HEK293 (cell line): ENCODE data around the gene NCAPG.
A peak's percentile ranks its signal among the peaks of the same experiment; 100 is the strongest.

Experiments
- CTCF ChIA-PET: fragments of 350-600 bp; formaldehyde crosslinking; extraction: SDS; loops from one replicate; lab custom pipeline; 2021; ENCODE audit warnings: antibody characterized with exemption; lab: Yijun Ruan, JAX
- POLR2A ChIA-PET: fragments of 300-600 bp; formaldehyde crosslinking; extraction: SDS; loops from one replicate; lab custom pipeline; 2020; ENCODE audit warnings: antibody characterized with exemption, inconsistent platforms; lab: Yijun Ruan, JAX
- H3K27ac ChIP-seq: fragments of 200-500 bp; sonication (Bioruptor generic); 2 replicates; pipeline ENCODE4 v1.5.1; 2014; ENCODE audit warnings: low read depth, low read length, control low read depth, inconsistent platforms; ENCODE audit errors: extremely low read depth
- H3K36me3 ChIP-seq, 2 experiments: fragments of 200-500 bp in 1 of 2; sonication (Bioruptor generic) in 1 of 2; 1 replicate in 1 of 2; 2 replicates in 1 of 2; pipeline ENCODE4 v1.5.1; 2014 to 2017; ENCODE audit warnings: inconsistent platforms in 2 of 2, low read length in 2 of 2; ENCODE audit not compliant: control insufficient read depth in 2 of 2, insufficient read depth in 1 of 2
- H3K4me1 ChIP-seq: fragments of 200-500 bp; sonication (Bioruptor generic); 2 replicates; pipeline ENCODE4 v1.5.1; 2014; ENCODE audit warnings: mild to moderate bottlenecking, low read length, inconsistent platforms; ENCODE audit not compliant: control insufficient read depth, insufficient read depth
- H3K4me3 ChIP-seq: 2 replicates; pipeline ENCODE4 v1.5.1; 2011; ENCODE audit warnings: low read depth, mild to moderate bottlenecking, control low read depth, low read length, moderate library complexity
- H3K9me3 ChIP-seq: fragments of 200-500 bp; sonication (Bioruptor generic); 2 replicates; pipeline ENCODE4 v1.5.1; 2014; ENCODE audit warnings: low read depth, low read length, inconsistent platforms; ENCODE audit not compliant: control insufficient read depth, insufficient read depth
- EGR2 ChIP-seq: fragments of 450-650 bp; formaldehyde crosslinking; IDR thresholded peaks from 2 replicates; pipeline ENCODE4 v1.5.1; 2016; ENCODE audit warnings: low read depth, missing biosample characterization, missing genetic modification characterization
- KLF8 ChIP-seq: fragments of 450-650 bp; formaldehyde crosslinking; IDR thresholded peaks from 2 replicates; pipeline ENCODE4 v1.5.1; 2016; ENCODE audit warnings: missing biosample characterization, missing genetic modification characterization
- PRDM1 ChIP-seq: fragments of 450-650 bp; formaldehyde crosslinking; IDR thresholded peaks from 2 replicates; pipeline ENCODE4; 2016; ENCODE audit warnings: missing biosample characterization, missing genetic modification characterization
- SETDB1 ChIP-seq: IDR thresholded peaks from one replicate; pipeline ENCODE4 v1.6.1; 2017; ENCODE audit warnings: mild to moderate bottlenecking, low read length, moderate library complexity, mixed read lengths; ENCODE audit not compliant: insufficient read length
- SP7 ChIP-seq: fragments of 450-650 bp; formaldehyde crosslinking; IDR thresholded peaks from 2 replicates; pipeline ENCODE4 v1.5.1; 2016; ENCODE audit warnings: missing biosample characterization, missing genetic modification characterization
- TCF7L2 ChIP-seq: IDR thresholded peaks from 2 replicates; pipeline ENCODE4 v1.6.1; 2011; ENCODE audit warnings: low read depth, mild to moderate bottlenecking, inconsistent platforms, low read length, moderate library complexity, borderline replicate concordance
- ZBTB1 ChIP-seq: fragments of 450-650 bp; formaldehyde crosslinking; IDR thresholded peaks from 2 replicates; pipeline ENCODE4 v1.5.1; 2016; ENCODE audit warnings: missing biosample characterization, missing genetic modification characterization
- ZBTB11 ChIP-seq: fragments of 450-650 bp; formaldehyde crosslinking; conservative IDR thresholded peaks from 2 replicates; pipeline ENCODE4 v1.5.1; 2016; ENCODE audit warnings: low read depth, missing biosample characterization, missing genetic modification characterization
- ZBTB17 ChIP-seq: fragments of 450-650 bp; formaldehyde crosslinking; IDR thresholded peaks from 2 replicates; pipeline ENCODE4 v1.5.1; 2016; ENCODE audit warnings: missing biosample characterization, missing genetic modification characterization
- ZBTB21 ChIP-seq: fragments of 450-650 bp; formaldehyde crosslinking; IDR thresholded peaks from 2 replicates; pipeline ENCODE4 v1.5.1; 2017; ENCODE audit warnings: missing biosample characterization, missing genetic modification characterization
- ZBTB6 ChIP-seq: fragments of 450-650 bp; formaldehyde crosslinking; IDR thresholded peaks from 2 replicates; pipeline ENCODE4 v1.5.1; 2017; ENCODE audit warnings: missing biosample characterization, missing genetic modification characterization
- ZBTB8A ChIP-seq: fragments of 450-650 bp; formaldehyde crosslinking; IDR thresholded peaks from 2 replicates; pipeline ENCODE4 v1.5.1; 2016; ENCODE audit warnings: missing biosample characterization, missing genetic modification characterization
- ZFHX2 ChIP-seq: fragments of 450-650 bp; formaldehyde crosslinking; conservative IDR thresholded peaks from 2 replicates; pipeline ENCODE4 v1.5.1; 2016; ENCODE audit warnings: missing biosample characterization, missing genetic modification characterization
- ZNF211 ChIP-seq: fragments of 450-650 bp; formaldehyde crosslinking; IDR thresholded peaks from 2 replicates; pipeline ENCODE4 v1.5.1; 2016; ENCODE audit warnings: low read depth, missing biosample characterization, missing genetic modification characterization
- ZNF221 ChIP-seq: fragments of 450-650 bp; formaldehyde crosslinking; IDR thresholded peaks from 2 replicates; pipeline ENCODE4 v1.5.1; 2017; ENCODE audit warnings: missing biosample characterization, missing genetic modification characterization, borderline replicate concordance
- ZNF404 ChIP-seq: fragments of 450-650 bp; formaldehyde crosslinking; IDR thresholded peaks from 2 replicates; pipeline ENCODE4 v1.5.1; 2017; ENCODE audit warnings: missing biosample characterization, missing genetic modification characterization
- ZNF423 ChIP-seq: fragments of 450-650 bp; formaldehyde crosslinking; IDR thresholded peaks from 2 replicates; pipeline ENCODE4 v1.5.1; 2016; ENCODE audit warnings: missing biosample characterization, missing genetic modification characterization
- ZNF544 ChIP-seq: fragments of 450-650 bp; formaldehyde crosslinking; IDR thresholded peaks from 2 replicates; pipeline ENCODE4 v1.5.0; 2017; ENCODE audit warnings: missing biosample characterization, missing genetic modification characterization
- ZNF629 ChIP-seq: fragments of 450-650 bp; formaldehyde crosslinking; IDR thresholded peaks from 2 replicates; pipeline ENCODE4 v1.5.1; 2017; ENCODE audit warnings: missing biosample characterization, missing genetic modification characterization
- ZNF639 ChIP-seq: fragments of 450-650 bp; formaldehyde crosslinking; IDR thresholded peaks from 2 replicates; pipeline ENCODE4 v1.5.1; 2016; ENCODE audit warnings: missing biosample characterization, missing genetic modification characterization
- ZNF707 ChIP-seq: fragments of 450-650 bp; formaldehyde crosslinking; IDR thresholded peaks from 2 replicates; pipeline ENCODE4 v1.5.1; 2016; ENCODE audit warnings: missing biosample characterization, missing genetic modification characterization
- ZNF791 ChIP-seq: fragments of 450-650 bp; formaldehyde crosslinking; IDR thresholded peaks from 2 replicates; pipeline ENCODE4 v1.5.1; 2016; ENCODE audit warnings: missing biosample characterization, missing genetic modification characterization

Gene NCAPG

GRCh38 chr4:17773135-17773698 lies 37.6 kb upstream of the NCAPG start:
- POLR2A ChIA-PET: no interaction called here
- H3K27ac ChIP-seq: no peak overlapping the region
- CTCF ChIA-PET: interaction anchor here (0.7 kb wide), 1 partner anchor 298 kb away, joined by 4 read pairs; no protein-coding TSS in a partner anchor
- TF ChIP-seq ZNF221 (tag by site-specific recombination) (no peak), PRDM1 (no peak), ZNF707 (tag by site-specific recombination) (no peak), ZNF629 (tag by site-specific recombination) (no peak), ZNF423 (tag by site-specific recombination) (no peak), ZNF639 (tag by site-specific recombination) (no peak), ZBTB1 (tag by site-specific recombination) (no peak), SETDB1 (no peak)
- H3K4me3 ChIP-seq: no peak overlapping the region
- H3K4me1 ChIP-seq: no peaks in the 10 kb centered on the region
- no peaks in the 10 kb centered on the region for H3K36me3 ChIP-seq
- H3K9me3 ChIP-seq: no peaks in the 10 kb centered on the region

GRCh38 chr4:17778431-17778830 lies 32.3 kb upstream of the NCAPG start:
- no peak for TF ChIP-seq KLF8 (tag by site-specific recombination)
- TF ChIP-seq ZNF211 (tag by site-specific recombination): no peak
- TF ChIP-seq, all 188 proteins: peak for 0
- H3K27ac ChIP-seq: no peak overlapping the region
- CTCF ChIA-PET: interaction anchor here (0.6 kb wide), 1 partner anchor 207 kb away, joined by 3 read pairs; no protein-coding TSS in a partner anchor
- POLR2A ChIA-PET: no interaction called here
- H3K4me3 ChIP-seq: no peak overlapping the region
- H3K36me3 ChIP-seq: no peaks in the 10 kb centered on the region
- no peaks in the 10 kb centered on the region for H3K4me1 ChIP-seq
- no peaks in the 10 kb centered on the region for H3K9me3 ChIP-seq

GRCh38 chr4:17780501-17781299 lies 30.1 kb upstream of the NCAPG start:
- POLR2A ChIA-PET: no interaction called here

GRCh38 chr4:17781300-17782287 lies 29.2 kb upstream of the NCAPG start, which contains the start of gene FAM184B:
Gene FAM184B (minus strand): TSS chr4:17781621. CDS start chr4:17781299, 322 bp downstream.
- POLR2A ChIA-PET: no interaction called here
- CTCF ChIA-PET: no interaction called here
- no peak for TF ChIP-seq ZBTB6
- TF ChIP-seq ZBTB11: no peak
- no peak for TF ChIP-seq SP7 (tag by site-specific recombination)
- TF ChIP-seq ZFHX2: peak; percentile 79
- TF ChIP-seq ZNF544 (tag by site-specific recombination): no peak
- TF ChIP-seq EGR2: peak; percentile 52
- no peak for TF ChIP-seq ZNF791 (tag by site-specific recombination)
- no peak for TF ChIP-seq ZBTB17

More at GRCh38 chr4:17780501-17781299, 30.1 kb upstream of the NCAPG start:
- CTCF ChIA-PET: no interaction called here
- Histone ChIP-seq H3K4me3 (peak overlapping the region; percentile 22), H3K36me3 (no peaks in the 10 kb centered on the region), H3K4me1 (no peaks in the 10 kb centered on the region), H3K9me3 (no peaks in the 10 kb centered on the region), H3K27ac (no peak overlapping the region; the same call in 1 of the 2 replicates)
- TF ChIP-seq TCF7L2 (no peak), ZBTB8A (tag by site-specific recombination) (0 out of 2 replicates have a peak, but pooled peaks have one; percentile 43), ZBTB21 (no peak), ZNF404 (tag by site-specific recombination) (no peak)

More at GRCh38 chr4:17781300-17782287, 29.2 kb upstream of the NCAPG start, which contains the start of gene FAM184B:
- no peaks in the 10 kb centered on the region for H3K9me3 ChIP-seq
- H3K4me3 ChIP-seq: peak within 1 kb of the TSS; percentile 22
- no peaks in the 10 kb centered on the region for H3K4me1 ChIP-seq
- no peak within 1 kb of the TSS; the same call in 1 of the 2 replicates for H3K27ac ChIP-seq
- H3K36me3 ChIP-seq: no peaks in the 10 kb centered on the region
